Body of pancreas (tissue), 4 donors: ENCODE results near the gene SLC45A1. TPM values are rescaled to one million over a fixed set of nuclear protein-coding genes. Genes with fewer than 3 reads are reported as not detected.
A peak's percentile ranks its signal among the peaks of the same experiment; 100 is the strongest.

Experiments used
- ATAC-seq: fragments of 150-250 bp; one replicate; pipeline ENCODE4 v1.9.1; 2016
- DNase-seq, 4 donors: peaks; one replicate each; pipeline ENCODE4 v3.0.0-alpha.2; 2019
- H3K27ac ChIP-seq, 4 donors: fragments of 200-600 bp; sonication (generic); 1 replicate in 3 of 4; 2 replicates in 1 of 4; pipeline versions ENCODE4 v1.5.1 to v1.6.1; 2016 to 2019; ENCODE audit warnings: mild to moderate bottlenecking in 1 of 4, mixed read lengths in 1 of 4, moderate library complexity in 1 of 4
- H3K27me3 ChIP-seq, 2 donors: fragments of 200-600 bp; sonication (generic); one replicate each; pipeline ENCODE4 v1.6.0; 2016; ENCODE audit warnings: mild to moderate bottlenecking in 1 of 2
- H3K36me3 ChIP-seq, 2 donors: fragments of 200-600 bp; sonication (generic); replicated peaks in 1 of 2; 2 replicates each; pipeline ENCODE4 v1.5.1; 2016; ENCODE audit warnings: low read depth in 2 of 2; ENCODE audit not compliant: insufficient read depth in 1 of 2
- H3K4me1 ChIP-seq: fragments of 200-600 bp; sonication (generic); one replicate; pipeline ENCODE4 v1.6.0; 2016
- H3K4me3 ChIP-seq, 2 donors: fragments of 200-600 bp; sonication (generic); 1 replicate in 1 of 2; 2 replicates in 1 of 2; pipeline ENCODE4 v1.5.1; 2016 to 2019
- H3K9me3 ChIP-seq, 3 donors: fragments of 200-600 bp; sonication (generic); 1 replicate in 2 of 3; 2 replicates in 1 of 3; pipeline ENCODE4 v1.5.1; 2016
- CTCF ChIP-seq, 7 experiments: fragments of 450-650 bp in 4 of 7; fragments of 200-600 bp in 3 of 7; sonication (generic) in 3 of 7; IDR thresholded peaks; one replicate each; pipeline ENCODE4 v1.5.1; 2016 to 2019; ENCODE audit warnings: antibody characterized with exemption in 7 of 7
- POLR2A ChIP-seq, 3 donors: fragments of 450-650 bp; IDR thresholded peaks; one replicate each; pipeline ENCODE4 v1.6.1; 2016; ENCODE audit warnings: antibody characterized with exemption in 3 of 3, mild to moderate bottlenecking in 2 of 3
- WGBS, 2 donors: methylation state at CpG; one replicate each; pipeline ENCODE4 v1.1.5; 2017; 5-methylcytosine and 5-hydroxymethylcytosine counted together
- intact Hi-C: fragments of 100-400 bp; cut with DNase I; formaldehyde crosslinking; loops from one replicate; pipeline ENCODE4 v1.15.1; 2023
- total RNA-seq, 2 donors: library from RNA; depleted of rRNA; stranded (reverse); fragments of >200 nt; gene quantifications; one replicate each; pipeline ENCODE4 v1.1.0, GENCODE V29; 2016

Gene SLC45A1
- total RNA-seq, 2 donors from 2014 or later, result 1.6 TPM; not detected in 1

- H3K9me3 ChIP-seq, result no peaks in the 10 kb centered on the region
- peaks cover 12% of the 10 kb centered on the region for H3K4me1 ChIP-seq
- H3K27ac ChIP-seq, result no peak overlapping the region
- no peak overlapping the region for H3K4me3 ChIP-seq
- intact Hi-C loops, result no loop called here
- no peaks in the 10 kb centered on the region for H3K27me3 ChIP-seq
- DNase-seq (no peak), ATAC-seq (no peak)
- no peaks in the 10 kb centered on the region for H3K36me3 ChIP-seq
- TF ChIP-seq CTCF (IDR thresholded peaks at IDR 0.05) (no peak), POLR2A (IDR thresholded peaks at IDR 0.05) (no peak)
- 87% methylated on average over 24 to 26 of the region's 26 CpGs for WGBS, 2 donors
Measured at GRCh38 chr1:8338526-8339202, 20.8 kb downstream of the SLC45A1 start.

- peaks cover 16% of the 10 kb centered on the region for H3K4me1 ChIP-seq
- no peak for TF ChIP-seq CTCF (IDR thresholded peaks at IDR 0.05)
- no peak for TF ChIP-seq POLR2A (IDR thresholded peaks at IDR 0.05)
- 85 to 87% methylated on average over 7 to 13 of the region's 13 CpGs for WGBS, 2 donors
- no peaks in the 10 kb centered on the region for H3K9me3 ChIP-seq
- intact Hi-C loops, result no loop called here
- H3K27ac ChIP-seq, result no peak overlapping the region
- no peak for DNase-seq
- no peaks in the 10 kb centered on the region for H3K36me3 ChIP-seq
- no peaks in the 10 kb centered on the region for H3K27me3 ChIP-seq
- no peak for ATAC-seq
- no peak overlapping the region for H3K4me3 ChIP-seq
Measured at GRCh38 chr1:8339203-8339600, 21.3 kb downstream of the SLC45A1 start.

- 34 to 36% methylated on average over 6 of the region's 6 CpGs for WGBS, 2 donors
- Histone ChIP-seq H3K4me1 (peaks cover 16% of the 10 kb centered on the region), H3K27me3 (no peaks in the 10 kb centered on the region), H3K4me3 (no peak overlapping the region), H3K9me3 (no peaks in the 10 kb centered on the region), H3K27ac (no peak overlapping the region), H3K36me3 (no peaks in the 10 kb centered on the region)
- no peak for DNase-seq
- intact Hi-C loops, result no loop called here
- ATAC-seq, result no peak
- TF ChIP-seq POLR2A (IDR thresholded peaks at IDR 0.05), result no peak
- no peak for TF ChIP-seq CTCF (IDR thresholded peaks at IDR 0.05)
Measured at GRCh38 chr1:8340448-8340847, 22.5 kb downstream of the SLC45A1 start.

DNA sequence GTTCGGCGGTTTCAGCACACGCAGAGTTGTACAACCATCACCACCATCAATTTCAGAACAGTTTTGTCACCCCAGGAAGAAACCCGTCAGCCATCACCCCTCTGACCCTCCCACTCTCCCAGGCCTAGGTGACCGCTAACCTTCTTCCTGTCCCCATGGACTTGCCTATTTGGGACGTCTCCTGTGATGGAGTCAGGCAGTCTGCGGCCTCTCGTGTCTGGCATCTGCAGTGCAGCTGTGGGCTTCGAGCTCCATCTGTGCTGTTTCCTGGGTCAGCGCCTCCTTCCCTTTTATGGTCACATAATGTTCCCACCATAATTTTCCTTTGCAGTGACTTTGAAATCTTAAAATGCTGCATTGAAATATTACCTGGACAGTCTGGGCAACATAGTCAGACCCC is 24.4 kb downstream of the SLC45A1 start:
- peaks cover 16% of the 10 kb centered on the region for H3K4me1 ChIP-seq
- no peaks in the 10 kb centered on the region for H3K9me3 ChIP-seq
- WGBS, 2 donors, result 84 to 86% methylated on average over 10 of the region's 10 CpGs
- H3K4me3 ChIP-seq, result no peak overlapping the region
- TF ChIP-seq POLR2A (IDR thresholded peaks at IDR 0.05), result no peak
- no peak for TF ChIP-seq CTCF (IDR thresholded peaks at IDR 0.05)
- no peak for DNase-seq
- no peaks in the 10 kb centered on the region for H3K36me3 ChIP-seq
- H3K27me3 ChIP-seq, result no peaks in the 10 kb centered on the region
- no peak overlapping the region for H3K27ac ChIP-seq
- ATAC-seq, result no peak
- intact Hi-C loops, result no loop called here

DNA sequence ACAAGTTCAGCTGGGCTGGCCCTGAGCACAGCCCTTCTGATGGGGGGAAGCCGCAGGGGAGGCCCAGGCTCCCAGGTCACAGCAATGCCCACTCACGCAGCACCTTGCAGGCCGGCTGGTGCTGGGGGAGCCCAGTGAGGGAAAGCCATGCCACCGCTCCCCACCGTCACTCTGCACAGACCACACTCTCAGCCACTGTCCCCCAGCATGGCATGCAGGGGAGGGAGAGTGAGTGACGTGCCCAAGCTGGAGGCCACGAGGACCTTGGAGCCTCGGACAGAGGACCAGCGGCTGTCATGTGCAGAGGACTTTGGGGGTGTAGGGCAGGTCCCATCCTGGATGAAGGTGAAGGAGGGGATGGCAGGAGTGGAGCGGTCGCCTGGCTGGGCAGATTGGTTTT is 25.1 kb downstream of the SLC45A1 start:
- DNase-seq (no peak), ATAC-seq (peak; percentile 5)
- no peak for TF ChIP-seq POLR2A (IDR thresholded peaks at IDR 0.05)
- TF ChIP-seq CTCF (IDR thresholded peaks at IDR 0.05), result no peak
- Histone ChIP-seq H3K4me3 (no peak overlapping the region), H3K27ac (peak overlapping the region; percentile 54 to 85 (median 72)), H3K27me3 (no peaks in the 10 kb centered on the region), H3K9me3 (no peaks in the 10 kb centered on the region), H3K36me3 (no peaks in the 10 kb centered on the region), H3K4me1 (peaks cover 16% of the 10 kb centered on the region)
- WGBS, 2 donors, result 67 to 88% methylated on average over 6 to 11 of the region's 11 CpGs
- intact Hi-C loops, result no loop called here
